Tibial nerve (tissue), 4 donors: ENCODE measurements around the gene RASSF8.

Experiments used
- CTCF ChIP-seq, 5 experiments: fragments of 200-600 bp in 3 of 5; fragments of 450-650 bp in 2 of 5; sonication (generic) in 3 of 5; IDR thresholded peaks; one replicate each; pipeline ENCODE4 v1.5.1; 2016 to 2019; ENCODE audit warnings: antibody characterized with exemption in 5 of 5, mild to moderate bottlenecking in 3 of 5, moderate library complexity in 2 of 5
- EP300 ChIP-seq, 2 donors: sonication (generic); formaldehyde crosslinking; IDR thresholded peaks; one replicate each; pipeline ENCODE4 v1.6.1; 2017; ENCODE audit warnings: antibody characterized with exemption in 2 of 2, mild to moderate bottlenecking in 1 of 2
- POLR2A ChIP-seq, 2 donors: fragments of 450-650 bp; IDR thresholded peaks; one replicate each; pipeline ENCODE4 v1.6.1; 2017; ENCODE audit warnings: antibody characterized with exemption in 2 of 2, mild to moderate bottlenecking in 2 of 2, moderate library complexity in 2 of 2

- no peak for TF ChIP-seq EP300 (IDR thresholded peaks at IDR 0.05)
- no peak for TF ChIP-seq CTCF (IDR thresholded peaks at IDR 0.05)
- TF ChIP-seq POLR2A (IDR thresholded peaks at IDR 0.05), result no peak
Observed at GRCh38 chr12:26090836-26091510, 132.5 kb downstream of the RASSF8 start.
